ENCODE data around the gene KAT8.

The KAT8 gene

GRCh38 chr16:31073142-31073969 is 44.1 kb upstream of the KAT8 start (continued):
- TF ChIP-seq ZNF138 (tag by site-specific recombination; IDR thresholded peaks at IDR 0.05; ENCODE audit: borderline replicate concordance) = no peak
- TF ChIP-seq ZNF548 (tag by site-specific recombination; IDR thresholded peaks at IDR 0.05) = no peak
- no peak; the same call in none of the 2 replicates for TF ChIP-seq ZNF449 (tag by site-specific recombination; IDR thresholded peaks at IDR 0.05)
- TF ChIP-seq ZNF16 (tag by site-specific recombination; IDR thresholded peaks at IDR 0.05; ENCODE audit: low read depth) = no peak
- peak; percentile 34; the same call in 1 of the 2 replicates for TF ChIP-seq ZFHX2 (tag by site-specific recombination; conservative IDR thresholded peaks at IDR 0.05)
- no peak for TF ChIP-seq ZNF292 (tag by site-specific recombination; IDR thresholded peaks at IDR 0.05; ENCODE audit: borderline replicate concordance, low read depth)
- TF ChIP-seq ZNF529 (tag by site-specific recombination; IDR thresholded peaks at IDR 0.05; ENCODE audit: insufficient replicate concordance) = no peak
- TF ChIP-seq YY1 (tag by site-specific recombination; IDR thresholded peaks at IDR 0.05) = peak; percentile 78
- TF ChIP-seq ZNF350 (tag by site-specific recombination; IDR thresholded peaks at IDR 0.05) = no peak
- TF ChIP-seq ZNF513 (tag by site-specific recombination; IDR thresholded peaks at IDR 0.05) = peak; percentile 42; the same call in 1 of the 2 replicates
- peak; percentile 88; the same call in 1 of the 2 replicates for TF ChIP-seq ZNF184 (tag by site-specific recombination; IDR thresholded peaks at IDR 0.05)
- 0 out of 2 replicates have a peak, but pooled peaks have one; percentile 15 for TF ChIP-seq OSR2 (tag by site-specific recombination; IDR thresholded peaks at IDR 0.05)
- no peak for TF ChIP-seq ZSCAN16 (tag by site-specific recombination; IDR thresholded peaks at IDR 0.05)
- TF ChIP-seq ZNF843 (tag by site-specific recombination; IDR thresholded peaks at IDR 0.05) = no peak
- peak; percentile 48 for TF ChIP-seq GLIS1 (tag by site-specific recombination; IDR thresholded peaks at IDR 0.05)
- TF ChIP-seq ZNF10 (tag by site-specific recombination; IDR thresholded peaks at IDR 0.05) = peak; percentile 100
- TF ChIP-seq ELK4 (IDR thresholded peaks at IDR 0.05; ENCODE audit: borderline replicate concordance, low read depth, low read length) = no peak; the same call in 1 of the 2 replicates
- no peak for TF ChIP-seq ZNF18 (tag by site-specific recombination; IDR thresholded peaks at IDR 0.05)
- no peak for TF ChIP-seq WT1 (tag by site-specific recombination; IDR thresholded peaks at IDR 0.05)
- TF ChIP-seq ZFP37 (tag by site-specific recombination; IDR thresholded peaks at IDR 0.05) = no peak
- TF ChIP-seq ZNF785 (tag by site-specific recombination; IDR thresholded peaks at IDR 0.05) = peak; percentile 26; the same call in 1 of the 2 replicates
- no peak for TF ChIP-seq ZNF621 (tag by site-specific recombination; IDR thresholded peaks at IDR 0.05)
- peak; percentile 82 for TF ChIP-seq ZBTB8A (tag by site-specific recombination; IDR thresholded peaks at IDR 0.05)
- TF ChIP-seq KLF1 (tag by site-specific recombination; IDR thresholded peaks at IDR 0.05) = 0 out of 2 replicates have a peak, but pooled peaks have one; percentile 23
- peak; percentile 65 for TF ChIP-seq ZNF341 (tag by site-specific recombination; IDR thresholded peaks at IDR 0.05; ENCODE audit: low read depth)
- no peak for TF ChIP-seq ZBTB20 (tag by site-specific recombination; IDR thresholded peaks at IDR 0.05)
- no peak for TF ChIP-seq ZNF311 (tag by site-specific recombination; IDR thresholded peaks at IDR 0.05; ENCODE audit: borderline replicate concordance)
- no peak for TF ChIP-seq ZNF404 (tag by site-specific recombination; IDR thresholded peaks at IDR 0.05)
- TF ChIP-seq ZNF366 (tag by site-specific recombination; conservative IDR thresholded peaks at IDR 0.05) = peak; percentile 76
- TF ChIP-seq ZNF266 (tag by site-specific recombination; IDR thresholded peaks at IDR 0.05; ENCODE audit: low read depth) = no peak
- TF ChIP-seq MZF1 (tag by site-specific recombination; IDR thresholded peaks at IDR 0.05; ENCODE audit: borderline replicate concordance) = no peak

All from HEK293 (cell line).